GM19372 (cell line): ENCODE results near the gene BBX.

Experiments
- ATAC-seq: cut with Tn5 transposase; IDR thresholded peaks from one replicate; pipeline ENCODE4 v1.9.1; 2021; ENCODE audit warnings: mild to moderate bottlenecking, low read depth, moderate library complexity; ENCODE audit not compliant: unreplicated experiment

BBX gene

DNA sequence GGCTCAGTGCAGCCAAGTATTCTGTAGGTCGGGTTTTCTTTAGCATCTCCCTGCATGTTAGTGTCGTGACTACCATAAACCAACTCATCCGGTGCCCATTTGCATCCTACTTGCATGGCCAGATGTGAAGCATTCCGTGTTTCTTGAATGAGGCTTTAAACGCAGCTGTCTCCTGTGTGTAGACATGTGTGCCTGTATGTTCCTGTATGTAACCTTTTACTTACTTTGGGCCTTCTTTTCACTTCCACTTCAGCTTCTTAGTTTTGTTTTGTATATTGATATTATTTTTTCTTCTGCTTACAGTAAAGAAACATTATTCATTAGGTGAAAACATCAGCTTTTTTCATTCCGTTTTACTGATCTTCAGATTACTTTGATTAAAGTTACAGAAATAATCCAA is 267.9 kb downstream of the BBX start:
- ATAC-seq = no peak

DNA sequence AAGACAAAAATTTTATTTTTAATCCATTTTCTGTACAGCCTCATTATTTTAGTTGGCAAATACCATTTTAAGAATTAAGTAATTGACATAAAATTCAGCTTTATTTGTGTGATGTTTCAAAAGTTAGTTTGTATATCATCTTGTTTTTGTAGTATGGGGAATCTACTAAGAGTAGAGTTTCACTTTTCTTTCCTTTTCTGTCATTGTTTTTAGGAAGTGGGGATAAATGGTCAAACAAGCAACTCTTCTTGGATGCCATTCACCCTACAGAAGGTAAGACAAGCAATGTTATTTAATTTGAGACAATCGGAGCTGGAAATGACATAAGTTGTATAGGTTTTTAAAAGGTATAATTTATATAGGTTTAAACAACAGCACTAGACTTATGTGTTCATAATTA is 268.3 kb downstream of the BBX start:
- no peak for ATAC-seq

DNA sequence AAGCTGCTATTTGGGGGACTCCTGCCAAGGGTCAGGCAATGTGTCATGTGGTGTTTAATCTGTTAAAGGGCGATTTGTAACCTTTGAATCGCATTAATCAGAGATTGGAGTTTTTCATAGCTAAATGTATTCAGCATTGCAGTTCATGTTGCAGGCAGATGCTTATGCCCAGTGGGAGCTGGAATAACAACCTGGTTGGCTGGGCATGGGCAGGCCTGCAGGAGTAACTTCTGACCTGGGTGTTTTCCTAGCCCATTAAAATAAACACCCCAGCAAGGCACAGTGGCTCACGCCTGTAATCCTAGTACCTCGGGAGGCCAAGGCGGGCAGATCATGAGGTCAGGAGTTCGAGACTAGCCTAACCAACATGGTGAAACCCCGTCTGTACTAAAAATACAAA is 268.7 kb downstream of the BBX start:
- no peak for ATAC-seq

DNA sequence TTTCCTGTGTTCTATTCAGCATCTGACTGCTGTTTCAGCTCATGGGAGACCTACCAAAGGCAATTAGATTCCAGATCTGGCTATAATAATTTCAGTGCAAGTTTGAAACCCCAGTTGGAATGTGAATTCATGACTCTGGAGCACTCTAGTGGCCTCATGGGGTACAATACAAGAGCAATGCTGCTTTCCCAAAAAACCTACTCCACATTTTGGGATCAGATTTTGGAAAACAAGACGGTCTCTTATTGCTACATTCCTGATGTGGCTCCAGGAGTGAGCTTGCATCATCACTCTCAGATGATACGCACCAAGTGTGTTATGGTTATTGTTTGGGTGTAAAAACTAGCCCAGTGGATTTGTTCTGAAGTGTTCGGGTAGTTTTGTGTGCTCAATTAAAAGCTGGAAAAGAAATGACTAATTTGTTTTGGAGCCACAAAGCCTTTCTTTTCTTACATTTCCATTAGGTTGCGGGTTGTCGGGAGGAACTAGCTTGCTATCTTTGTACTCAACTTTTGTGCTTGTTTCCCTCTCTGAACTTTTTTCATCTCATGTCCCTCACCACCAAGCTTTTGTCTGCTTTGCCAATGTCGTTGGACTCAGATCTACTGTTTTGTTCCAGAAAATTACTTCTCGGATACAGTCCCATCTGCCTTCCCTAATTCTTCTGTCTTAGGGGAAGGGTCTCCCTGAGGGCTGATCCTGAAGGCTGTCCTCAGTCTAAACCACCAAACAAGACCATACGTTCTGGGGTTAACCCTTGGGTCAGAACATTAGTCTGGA is 272.1 kb downstream of the BBX start:
- no peak for ATAC-seq

DNA sequence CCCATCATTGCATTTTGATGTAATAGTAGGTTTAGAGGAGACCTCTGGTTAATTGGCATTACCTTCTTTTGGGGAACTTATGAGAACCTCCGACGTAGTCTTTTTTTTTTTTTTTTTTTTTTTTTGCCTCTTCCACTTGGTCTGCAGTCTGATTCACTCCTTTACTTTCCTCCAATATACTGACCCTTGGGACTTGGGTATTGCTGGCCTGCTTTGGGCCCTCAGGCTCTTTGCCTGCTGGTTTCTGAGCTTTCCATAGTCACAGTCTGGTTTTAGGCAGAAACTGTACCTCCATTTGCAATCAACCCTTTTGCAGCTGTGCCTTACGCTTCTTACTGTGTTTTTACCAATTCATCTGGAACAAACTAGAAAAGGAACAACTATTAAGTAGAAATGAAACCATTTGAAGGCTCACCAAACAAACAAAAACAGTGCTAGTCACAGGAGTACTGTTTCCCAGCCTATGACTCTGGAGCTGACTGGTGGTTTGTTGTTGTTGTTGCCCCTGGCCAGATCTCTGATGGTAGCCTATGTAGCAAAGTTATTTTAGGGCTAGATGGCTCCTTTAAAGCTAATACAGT is 272.8 kb downstream of the BBX start:
- no peak for ATAC-seq

DNA sequence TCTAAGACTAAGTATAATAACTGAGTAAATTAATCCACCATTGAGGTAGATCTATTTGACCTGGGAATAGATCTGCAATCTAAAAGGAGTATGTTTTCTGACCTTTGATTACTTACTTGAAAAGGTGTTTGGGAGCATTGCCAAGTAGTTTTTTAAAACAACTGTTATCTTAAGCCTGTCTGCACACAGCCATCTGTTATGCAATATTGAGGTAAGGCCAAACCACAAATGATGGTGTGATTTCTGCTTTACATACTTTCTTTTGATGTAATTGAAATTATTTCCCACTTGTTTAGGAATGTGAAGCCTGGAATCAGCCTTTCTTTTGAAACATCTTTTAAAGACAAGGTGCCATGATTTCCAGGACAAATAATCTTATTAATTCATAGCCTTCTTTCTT is 274.0 kb downstream of the BBX start:
- ATAC-seq = no peak

DNA sequence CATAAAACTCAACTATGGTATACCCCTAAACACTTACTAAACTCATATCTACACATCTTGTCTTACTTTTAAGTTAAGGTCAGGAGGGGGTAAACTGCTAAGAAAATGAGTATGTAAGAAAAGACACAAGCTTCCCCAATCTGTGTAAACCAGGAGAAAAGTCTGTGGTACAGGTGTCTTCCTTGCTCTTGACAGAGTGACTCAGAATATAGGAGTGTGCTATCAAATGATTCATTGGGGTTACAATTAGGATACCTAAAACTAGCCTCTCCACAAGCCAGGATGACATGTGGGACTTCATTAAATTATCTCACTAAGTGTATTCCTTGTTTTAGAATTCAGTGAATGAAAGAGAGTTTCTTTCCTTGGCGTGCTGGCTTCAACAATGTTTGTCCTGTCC is 274.8 kb downstream of the BBX start:
- ATAC-seq = no peak

DNA sequence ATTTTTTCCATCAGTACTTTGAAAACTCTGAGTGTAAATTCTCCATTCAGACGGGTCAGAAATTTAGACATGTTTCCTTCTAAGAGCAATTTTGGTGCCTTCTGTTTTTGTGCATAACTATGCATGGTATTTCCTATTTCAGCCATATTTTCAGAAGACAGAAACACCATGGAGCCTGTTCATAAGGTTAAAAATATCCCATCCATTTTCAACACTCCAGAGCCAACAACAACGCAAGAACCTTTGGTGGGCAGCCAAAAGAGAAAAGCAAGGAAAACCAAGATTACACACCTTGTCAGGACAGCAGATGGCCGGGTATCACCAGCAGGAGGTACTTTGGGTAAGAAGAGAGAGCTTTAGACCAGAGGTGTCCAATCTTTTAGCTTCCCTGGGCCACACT is 275.6 kb downstream of the BBX start:
- no peak for ATAC-seq

DNA sequence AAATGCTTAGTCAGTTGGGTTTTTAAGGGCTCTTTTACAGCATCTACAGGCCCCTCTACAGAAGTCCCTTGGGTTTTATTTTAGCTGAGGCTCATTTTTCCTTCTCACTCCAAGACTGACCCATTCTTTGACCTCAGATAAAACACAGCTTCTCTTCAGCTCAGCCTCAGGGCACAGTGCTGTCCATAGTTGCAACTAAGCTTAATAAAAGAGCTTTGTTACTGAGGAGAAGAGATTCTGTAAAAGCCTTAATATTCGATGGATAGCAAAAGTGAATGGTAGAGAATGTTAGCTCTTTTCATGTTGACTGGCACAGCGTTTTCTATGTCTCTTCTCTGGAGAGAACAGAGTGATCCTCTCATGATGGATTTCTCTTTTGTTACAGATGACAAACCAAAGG is 277.9 kb downstream of the BBX start:
- ATAC-seq = no peak

DNA sequence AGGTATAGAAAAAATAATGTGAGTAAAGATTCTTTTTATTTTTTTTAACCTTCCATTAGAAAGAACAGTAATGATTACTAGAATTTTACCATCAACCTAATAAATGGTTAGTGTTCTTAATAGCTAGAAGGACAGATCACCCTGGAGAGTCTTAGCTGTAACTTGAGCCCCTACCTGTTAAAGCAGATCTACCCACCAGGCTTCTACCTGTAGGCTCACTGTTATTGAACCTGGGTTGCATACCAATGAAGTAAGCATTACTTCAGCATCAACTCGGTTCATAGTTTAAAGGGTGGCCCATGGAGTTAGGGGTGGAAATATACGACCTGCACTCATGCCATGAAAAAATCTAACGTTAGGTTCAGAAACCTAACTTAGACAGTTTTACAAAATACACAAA is 280.4 kb downstream of the BBX start:
- ATAC-seq = no peak

DNA sequence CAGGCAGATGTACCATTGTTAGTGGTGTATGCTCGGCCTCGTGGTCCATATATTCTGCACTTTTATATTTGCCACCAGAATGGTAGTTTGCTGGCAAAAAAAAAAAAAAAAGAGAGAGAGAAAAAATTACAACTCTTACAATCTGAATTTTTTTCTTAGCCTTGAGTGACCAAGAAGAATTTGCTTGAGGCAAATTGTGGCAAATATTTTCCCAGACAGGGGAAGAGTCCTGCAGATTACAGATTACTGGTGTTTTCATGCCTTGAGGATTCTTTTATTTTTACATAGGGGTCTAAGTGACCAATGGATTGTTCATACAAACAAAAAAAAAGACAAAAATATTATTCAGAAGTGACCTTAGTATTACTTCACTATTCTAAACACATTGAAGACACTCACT is 283.3 kb downstream of the BBX start:
- no peak for ATAC-seq

DNA sequence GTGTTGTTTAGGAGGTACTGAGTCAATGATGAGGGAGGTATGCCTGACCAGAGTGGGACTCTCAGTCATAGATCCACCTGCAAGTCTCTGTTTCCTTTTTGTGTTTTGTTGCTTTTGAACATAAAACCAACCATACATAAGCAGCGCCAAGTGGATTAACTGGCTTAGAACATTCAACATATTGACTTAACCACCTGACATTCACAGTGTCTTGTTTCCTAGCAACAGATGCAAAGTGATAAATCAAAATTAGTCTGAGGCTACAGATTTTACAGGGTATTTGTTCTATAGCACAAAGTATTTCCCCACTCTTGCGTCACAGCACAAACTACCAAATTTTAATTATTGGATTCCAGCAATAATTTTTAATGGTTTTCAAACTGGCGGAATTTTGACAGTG is 283.8 kb downstream of the BBX start:
- ATAC-seq = no peak

DNA sequence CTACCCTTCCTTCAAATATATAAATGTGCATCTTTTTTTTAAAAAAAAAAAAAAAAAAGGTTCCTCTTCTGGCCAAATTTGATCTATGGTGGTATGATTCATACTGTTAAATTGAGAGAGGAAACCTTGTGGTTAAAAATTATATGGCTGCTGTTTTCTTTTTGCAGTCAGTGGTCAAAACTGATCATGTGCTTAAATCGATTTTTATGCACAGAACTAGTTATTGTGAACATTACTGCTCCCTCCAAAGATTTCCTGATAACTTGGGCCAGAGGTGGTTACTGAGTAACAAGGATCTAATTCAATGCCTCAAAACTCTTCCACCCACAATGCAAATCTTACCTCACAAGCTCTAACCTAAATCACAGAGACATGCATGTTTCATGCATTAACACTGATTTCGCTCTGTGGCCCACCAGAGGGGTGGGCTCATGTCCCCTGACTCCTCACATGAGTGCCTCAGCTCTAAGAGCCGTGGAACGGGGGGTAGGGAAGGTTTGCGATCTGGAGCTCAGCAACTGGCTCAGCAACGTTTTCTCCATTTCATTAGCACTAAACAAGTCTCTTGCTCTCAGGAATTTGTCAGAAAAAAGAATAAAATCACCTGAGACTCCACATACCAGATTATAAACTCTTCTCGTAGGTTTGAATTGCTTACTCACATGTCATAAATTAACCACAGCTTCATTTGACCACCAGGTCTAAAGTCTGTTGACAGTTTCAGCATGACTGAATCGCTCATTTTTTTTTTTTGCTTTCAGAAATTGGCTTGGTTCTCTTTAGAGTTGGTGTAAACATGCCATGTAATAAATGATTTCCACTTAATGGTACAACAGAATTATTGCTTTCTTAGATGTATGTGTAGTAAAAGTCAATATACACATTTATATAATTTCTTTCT is 287.7 kb downstream of the BBX start:
- ATAC-seq = peak; percentile 46

DNA sequence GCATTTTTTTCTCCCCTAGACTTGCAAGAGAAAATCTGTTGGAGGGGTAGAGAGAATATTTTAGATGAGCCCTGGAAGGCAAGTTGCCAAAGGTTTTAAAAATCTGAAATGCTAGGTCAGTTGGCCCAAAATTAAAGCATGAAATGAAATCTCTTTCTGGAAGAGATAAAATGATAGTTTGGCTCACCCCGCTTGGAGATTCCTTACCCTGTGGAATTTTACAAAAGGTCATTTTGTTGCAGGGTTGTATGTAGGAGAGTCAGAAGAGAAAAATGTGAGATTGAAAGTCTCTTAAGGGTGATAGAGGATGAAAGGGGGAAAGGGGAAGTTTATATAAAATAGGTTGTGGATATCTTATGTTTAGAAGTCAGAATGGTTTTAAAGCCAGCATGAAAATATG is 290.3 kb downstream of the BBX start:
- ATAC-seq = no peak

DNA sequence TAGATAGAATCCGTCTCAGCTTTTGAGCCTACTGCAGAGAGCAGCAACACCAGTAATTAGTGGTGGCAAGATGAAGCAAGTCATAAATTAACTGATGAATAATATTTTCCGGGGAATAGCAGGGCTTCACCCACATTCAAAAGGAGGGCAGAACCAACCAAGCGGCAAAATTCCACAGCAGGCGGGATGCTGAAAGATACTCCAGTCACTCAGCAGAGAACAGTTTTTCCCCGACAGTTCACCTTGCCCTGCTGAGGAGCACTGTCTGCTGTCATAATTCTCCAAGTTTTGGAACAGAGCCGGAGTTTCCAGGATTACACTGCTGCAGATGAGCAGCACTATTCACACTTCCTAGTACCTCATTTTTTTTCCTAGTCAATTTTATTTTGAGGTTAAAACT is 293.3 kb downstream of the BBX start:
- ATAC-seq = no peak

DNA sequence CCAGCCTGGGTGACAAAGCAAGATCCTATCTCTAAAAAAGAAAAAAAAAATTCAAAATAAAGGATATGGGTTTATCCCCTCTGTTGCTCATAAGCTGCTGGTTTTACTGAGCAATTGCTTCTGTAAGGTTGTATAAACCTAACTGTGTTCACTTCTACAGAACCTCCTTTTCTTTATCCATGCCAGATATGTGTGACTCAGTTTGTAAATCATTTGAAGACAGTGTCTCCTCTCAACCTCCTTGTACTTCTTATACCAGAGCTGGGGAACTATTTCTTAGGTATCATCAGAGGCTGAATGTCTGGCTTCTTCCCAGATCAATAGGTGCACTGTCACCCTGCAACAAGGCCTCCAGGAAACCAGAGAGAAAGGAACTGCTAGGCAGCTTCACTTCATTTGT is 294.3 kb downstream of the BBX start:
- ATAC-seq = no peak

DNA sequence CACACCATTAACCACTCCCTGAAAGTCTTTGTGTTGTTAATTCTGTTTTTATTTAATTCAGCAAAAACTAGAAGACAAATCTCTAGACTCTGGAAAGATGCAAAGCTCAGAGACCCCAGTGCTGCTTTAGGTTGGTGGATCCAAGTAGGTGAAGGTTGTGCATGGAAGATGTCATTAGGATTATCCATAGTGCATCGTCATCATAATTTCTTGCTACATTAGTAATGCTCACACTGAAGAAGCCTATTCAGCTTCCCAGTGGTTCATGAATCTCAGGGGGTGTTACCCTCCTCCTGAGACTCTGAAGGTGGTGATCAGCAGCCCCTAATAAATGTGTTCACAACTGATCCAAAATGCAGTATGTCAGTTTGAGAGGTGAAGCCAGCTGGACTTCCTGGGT is 295.3 kb downstream of the BBX start:
- no peak for ATAC-seq

DNA sequence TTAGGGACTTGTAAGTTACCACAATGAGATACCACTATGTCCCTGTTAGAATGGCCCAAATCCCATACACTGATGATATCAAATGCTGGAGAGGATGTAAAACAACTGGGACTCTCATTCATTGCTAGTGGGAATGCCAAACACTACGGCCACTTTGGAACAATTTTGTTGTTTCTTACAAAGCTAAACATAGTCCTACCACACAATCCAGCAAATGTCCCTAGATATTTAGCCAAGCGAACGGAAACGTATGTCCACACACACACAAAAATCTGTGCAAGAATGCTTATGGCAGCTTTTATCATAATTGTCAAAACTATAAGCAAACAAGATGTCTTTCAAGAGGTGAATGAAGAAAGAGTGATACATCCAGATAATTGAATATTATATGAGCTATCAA is 296.9 kb downstream of the BBX start:
- ATAC-seq = no peak

DNA sequence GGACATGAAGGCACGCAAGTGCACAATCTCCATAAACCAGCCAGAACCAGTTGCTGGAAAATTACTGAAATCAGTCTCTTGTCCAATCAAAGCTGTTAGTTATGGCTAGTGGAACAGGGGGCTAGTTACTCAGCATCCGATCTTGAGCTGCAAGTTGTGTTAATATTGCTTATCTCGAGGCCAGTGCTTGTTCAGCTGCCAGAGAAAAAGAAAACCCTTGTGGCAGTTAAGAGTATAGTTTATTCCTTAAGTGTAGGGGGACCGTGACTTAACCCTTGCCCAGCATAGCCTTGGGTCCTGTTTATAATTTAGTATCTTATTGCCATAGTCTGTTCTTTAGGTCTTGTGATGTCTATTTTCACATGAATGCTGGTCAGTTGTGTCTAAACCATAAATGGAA is 299.5 kb downstream of the BBX start:
- no peak for ATAC-seq

DNA sequence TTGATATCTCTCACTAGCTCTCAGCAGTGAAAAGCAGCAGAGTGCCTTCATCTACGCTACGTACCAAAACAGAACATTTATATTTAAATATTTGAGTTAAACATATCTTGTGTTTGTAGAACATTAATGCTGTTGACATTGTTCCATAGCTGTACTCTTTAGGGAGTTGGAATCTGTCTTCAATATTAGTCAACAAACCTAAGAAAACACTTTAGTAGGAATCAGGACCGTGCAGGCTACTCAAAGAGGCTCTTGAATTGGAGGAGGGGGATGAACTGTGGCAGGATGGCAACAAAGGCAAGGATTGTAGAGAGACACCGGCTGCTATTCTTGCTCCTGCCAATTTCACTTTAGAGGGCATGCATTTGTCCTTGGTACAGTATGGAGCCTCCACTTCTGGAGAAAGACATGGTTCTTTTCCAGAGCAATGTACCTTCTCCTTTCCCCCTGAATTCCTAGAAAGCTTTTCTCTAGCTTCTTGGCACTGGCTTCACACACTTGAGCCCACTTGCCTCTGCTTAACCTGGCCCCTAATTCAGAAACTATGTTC is 302.1 kb downstream of the BBX start:
- no peak for ATAC-seq

DNA sequence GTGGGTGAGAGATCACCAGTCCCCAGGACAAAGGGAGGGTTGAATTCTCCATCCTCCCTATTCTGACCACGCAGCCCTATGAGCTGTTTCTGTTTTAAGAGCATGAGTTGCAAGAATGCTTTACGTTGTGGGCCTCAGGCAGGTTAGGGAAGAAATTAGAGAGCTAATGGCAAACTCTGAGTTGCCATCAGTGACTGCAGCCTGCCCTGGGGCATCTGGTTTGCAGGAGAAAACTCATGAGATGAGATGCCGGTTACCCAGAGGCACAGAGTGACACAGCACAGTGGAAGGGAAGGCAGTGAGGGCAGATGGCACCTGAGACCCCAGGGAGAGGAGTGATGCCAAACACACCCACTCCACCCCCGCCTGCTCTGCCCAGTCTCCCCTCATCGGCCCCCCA is 302.8 kb downstream of the BBX start:
- ATAC-seq = no peak
